Neural cell (in vitro differentiated cells): ENCODE data around the gene KIF14.

Experiments
- CTCF ChIP-seq: fragments of 450-650 bp; IDR thresholded peaks from 2 replicates; pipeline ENCODE4 v1.5.1; 2014; ENCODE audit warnings: antibody characterized with exemption, mild to moderate bottlenecking, moderate library complexity; ENCODE audit not compliant: poor library complexity, severe bottlenecking
- EZH2 ChIP-seq: fragments of 200-600, 300-800 bp; shearing (Covaris generic), sonication (generic); IDR thresholded peaks from 2 replicates; pipeline ENCODE4 v1.6.1; 2014; ENCODE audit warnings: antibody characterized with exemption, low read length, borderline replicate concordance, mild to moderate bottlenecking; ENCODE audit not compliant: insufficient read depth, poor library complexity, severe bottlenecking

GRCh38 chr1:200524092-200524491, 96.5 kb downstream of the KIF14 start:
- TF ChIP-seq CTCF (no peak), EZH2 (no peak)
